DMS 273 (cell line): ENCODE results near the gene SCT.
"Not testable (repeated sequence)": the region's sequence is repeated elsewhere in the genome, so short reads cannot be mapped to it uniquely, and the experiment has no call there.

Source experiments
- DNase-seq: peaks from one replicate; lab custom pipeline; 2025; ENCODE audit not compliant: unreplicated experiment; lab: John Stamatoyannopoulos, UW

The SCT gene

DNA sequence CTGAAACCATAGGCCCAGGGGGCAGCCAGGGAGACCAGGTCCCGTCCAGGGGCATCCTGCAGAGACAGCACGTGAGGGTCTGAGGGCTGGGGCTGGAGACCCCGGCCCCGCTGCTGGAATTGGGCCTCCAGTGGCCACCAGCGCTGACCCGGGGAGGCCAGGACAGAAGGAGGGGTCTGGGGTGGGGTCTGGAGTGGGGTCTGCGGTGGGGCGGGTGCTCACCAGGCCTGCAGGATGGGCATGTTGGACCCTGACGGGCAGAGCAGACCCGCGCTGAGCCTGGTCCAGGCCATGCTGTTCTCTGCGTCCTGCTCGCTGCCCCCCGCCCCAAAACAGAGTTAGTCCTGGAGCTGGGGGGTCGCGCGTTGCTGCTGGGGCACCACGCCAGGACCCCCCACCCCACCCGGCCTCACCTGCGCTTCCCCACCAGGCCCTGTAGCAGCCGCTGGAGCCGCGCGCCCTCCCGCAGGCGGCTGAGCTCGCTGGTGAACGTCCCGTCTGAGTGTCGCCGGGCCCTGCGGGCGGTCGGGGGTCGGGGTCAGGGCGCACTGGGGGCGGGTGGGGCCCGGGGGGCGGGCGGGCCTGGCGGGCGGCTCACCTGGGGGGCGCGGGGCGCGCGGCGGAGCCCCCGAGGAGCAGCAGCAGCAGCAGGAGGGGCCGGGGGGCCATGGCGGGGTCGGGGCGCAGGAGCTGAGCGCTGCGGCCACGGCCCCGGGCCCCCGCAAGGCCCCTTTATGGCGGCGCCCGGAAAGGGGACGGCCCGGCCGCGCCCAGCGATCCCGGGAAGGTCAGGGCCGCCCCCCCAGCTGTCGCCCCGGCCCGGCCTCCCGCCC is at the start of gene SCT:
Gene SCT, minus strand, starts transcription at position 707 of the 833 bp plus-strand sequence. Its CDS starts 38 bp downstream, at position 669.
- DNase-seq, result no peak

DNA sequence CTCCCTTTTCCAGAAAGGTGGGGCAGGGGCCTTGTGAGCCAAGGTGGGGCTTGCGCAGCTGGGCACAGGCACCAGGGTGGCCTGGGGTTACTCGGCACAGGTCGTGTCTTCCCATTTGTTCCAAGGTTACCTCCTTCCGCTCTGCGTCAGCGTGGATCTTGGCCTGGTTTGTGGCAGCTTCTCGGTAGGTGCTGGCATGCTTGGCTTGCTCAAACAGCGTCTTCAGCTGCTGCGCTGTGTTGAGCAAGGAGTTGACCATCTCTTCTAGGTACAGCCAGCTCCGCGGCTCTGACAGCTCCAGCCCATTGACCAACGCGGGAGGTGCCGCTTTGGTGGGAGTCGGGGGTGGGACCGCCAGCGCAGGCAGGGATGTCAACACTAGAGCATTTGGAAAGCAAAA is 47.4 kb upstream of the SCT start:
- no peak for DNase-seq

GRCh38 chr11:673866-674265 is 46.9 kb upstream of the SCT start:
- no peak for DNase-seq

GRCh38 chr11:665704-666281 is 38.8 kb upstream of the SCT start:
- DNase-seq, result no peak

DNA sequence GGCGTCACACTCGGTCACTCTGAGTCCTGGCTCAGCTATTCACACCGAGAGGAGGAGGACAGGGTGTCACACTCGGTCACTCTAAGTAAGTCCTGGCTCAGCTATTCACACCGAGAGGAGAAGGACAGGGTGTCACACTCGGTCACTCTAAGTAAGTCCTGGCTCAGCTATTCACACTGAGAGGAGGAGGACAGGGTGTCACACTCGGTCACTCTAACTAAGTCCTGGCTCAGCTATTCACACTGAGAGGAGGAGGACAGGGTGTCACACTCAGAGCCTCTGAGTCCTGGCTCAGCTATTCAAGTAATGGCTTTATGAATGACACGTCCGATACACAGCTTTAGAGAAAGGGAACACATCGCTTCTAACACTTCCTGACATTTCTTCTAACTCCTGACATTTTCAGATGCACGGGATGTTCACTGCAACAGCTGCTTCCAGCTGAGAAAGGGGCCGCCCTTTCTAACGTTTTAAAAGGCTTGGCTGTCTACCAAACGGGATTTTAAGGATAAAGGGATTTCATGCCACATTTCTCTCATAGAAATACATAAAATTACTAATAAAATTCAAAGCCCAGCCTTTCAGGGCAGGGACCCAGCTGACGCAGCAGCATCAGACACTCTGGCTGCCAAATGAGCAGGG is 38.2 kb upstream of the SCT start:
- DNase-seq, result no peak

DNA sequence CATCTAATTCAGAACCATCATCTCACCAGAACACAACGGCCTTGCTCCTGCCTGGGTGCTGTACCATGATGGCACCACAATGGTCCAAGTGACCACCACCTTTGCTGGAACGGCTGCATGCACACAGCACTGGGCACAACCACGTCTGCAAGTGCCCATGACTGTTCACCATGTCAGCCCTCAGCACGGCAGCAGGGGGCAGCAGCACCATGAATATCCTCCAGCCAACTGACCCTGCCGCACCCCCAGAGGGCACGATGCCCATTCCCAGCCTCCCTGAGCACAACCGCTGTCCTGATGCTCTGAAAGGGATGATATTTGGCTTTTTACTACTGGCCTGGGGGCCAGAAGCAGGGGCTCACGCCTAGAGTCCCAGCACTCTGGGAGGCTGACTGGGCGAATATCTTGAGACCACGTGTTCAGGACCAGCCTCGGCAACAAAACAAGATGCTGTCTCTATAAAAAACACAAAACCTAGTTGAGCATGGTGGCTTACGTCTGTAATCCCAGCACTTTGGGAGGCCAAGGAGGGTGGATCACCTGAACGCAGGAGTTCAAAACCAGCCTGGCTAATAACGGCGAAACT is 35.8 kb upstream of the SCT start:
- DNase-seq, result peak; percentile 65

DNA sequence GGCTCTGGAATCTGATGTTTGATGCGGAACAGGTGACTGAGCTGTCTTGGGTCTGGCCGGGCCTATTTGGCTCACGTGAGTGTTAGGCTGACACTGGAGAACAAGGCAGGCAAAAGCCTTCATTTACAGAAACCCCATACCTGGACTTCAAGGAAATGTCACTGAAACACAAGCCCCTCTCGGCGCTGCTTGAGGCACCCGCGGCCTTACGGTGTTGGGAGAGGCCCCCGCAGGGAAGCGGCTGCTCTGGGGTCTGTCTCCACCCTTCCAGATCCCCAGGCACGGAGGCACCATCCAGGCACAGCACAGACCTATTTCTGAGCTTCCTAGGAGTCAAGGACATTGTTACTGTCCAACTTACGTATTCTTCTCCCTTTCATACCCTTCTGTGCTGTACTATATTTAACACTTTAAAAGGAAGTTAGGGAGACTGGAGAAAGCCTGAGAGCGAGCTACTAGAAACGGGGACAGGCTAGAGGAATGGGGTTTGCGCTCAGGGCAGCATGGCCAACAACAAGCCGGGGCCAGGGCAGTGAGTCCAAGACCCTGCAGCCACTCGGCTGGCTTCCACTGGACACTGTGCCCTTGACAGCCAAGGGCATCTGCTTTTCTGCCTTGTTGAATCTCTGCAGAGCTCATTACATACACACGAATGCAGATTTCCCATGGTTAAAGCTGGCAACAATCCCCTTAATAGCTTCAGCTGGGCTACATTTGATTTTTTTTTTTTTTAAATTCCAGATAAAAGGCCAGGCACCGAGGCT is 33.9 kb upstream of the SCT start:
- DNase-seq, result no peak

DNA sequence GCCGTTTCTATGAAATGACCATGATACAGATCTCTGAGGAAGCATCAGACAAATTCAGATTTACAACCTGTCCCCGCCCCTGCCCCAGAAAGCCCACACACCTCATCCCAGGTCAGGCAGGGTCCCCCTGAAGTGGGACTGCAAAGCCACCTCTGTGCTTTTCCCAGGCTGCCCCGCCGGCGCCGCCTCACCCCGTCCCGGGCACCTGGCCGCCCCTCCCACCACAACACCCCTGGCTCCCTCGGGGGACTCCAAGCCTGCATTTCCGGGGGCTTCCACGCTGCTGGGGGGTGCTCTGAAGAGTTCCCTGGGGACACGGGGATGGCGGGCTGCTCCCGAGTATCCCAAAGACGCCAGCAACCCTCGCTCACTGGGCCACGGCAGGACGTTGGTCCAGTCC is 33.3 kb upstream of the SCT start:
- no peak for DNase-seq

DNA sequence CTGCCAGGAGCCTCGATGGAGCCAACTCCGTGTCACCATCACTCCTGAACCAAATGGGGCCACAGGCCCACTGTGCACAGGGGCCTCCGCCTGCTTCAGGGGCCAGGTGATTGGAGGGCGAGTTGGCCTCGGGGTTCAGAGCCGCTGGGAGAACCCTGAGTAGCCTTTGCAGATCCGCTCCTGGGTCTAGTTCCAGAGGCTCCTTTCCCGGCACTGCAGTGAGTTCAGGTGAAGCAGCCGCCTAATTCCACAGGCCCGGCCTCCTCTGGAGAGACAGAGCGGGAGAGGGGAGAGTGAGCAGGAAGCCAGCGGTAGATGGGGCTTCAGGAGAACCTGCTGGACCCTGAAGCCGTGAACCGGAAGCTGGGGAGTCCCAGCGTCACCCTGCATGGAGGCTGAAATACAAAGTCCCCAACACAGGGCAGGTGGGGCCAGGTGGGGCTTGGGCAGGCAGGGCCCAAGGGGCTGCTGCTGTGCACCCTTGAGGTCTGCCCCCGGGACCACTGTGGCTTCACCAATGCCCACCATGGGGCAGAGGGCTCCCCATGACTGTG is 32.6 kb upstream of the SCT start:
- no peak for DNase-seq

DNA sequence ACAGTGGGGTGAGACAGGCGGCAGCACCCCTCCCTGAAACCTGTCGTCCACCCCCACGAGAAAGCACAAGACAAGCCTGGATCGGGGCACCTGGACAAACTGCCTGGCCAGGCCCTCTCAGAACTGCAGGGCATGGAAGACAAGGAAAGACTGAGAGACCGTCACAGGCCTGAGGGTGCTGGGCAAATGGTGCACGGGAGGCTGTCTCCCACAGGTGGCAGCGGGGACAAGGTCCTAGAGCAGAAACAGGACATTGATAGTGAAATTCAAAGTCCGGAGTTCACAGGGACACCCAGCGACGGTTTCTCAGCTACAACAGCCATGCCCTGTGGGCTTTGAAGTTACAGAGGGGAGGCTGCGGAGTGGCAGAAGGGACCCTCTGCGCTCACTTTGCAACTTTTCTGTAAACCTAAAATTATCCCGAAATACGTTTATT is 30.7 kb upstream of the SCT start:
- no peak for DNase-seq

GRCh38 chr11:656866-657265 is 29.9 kb upstream of the SCT start:
- no peak for DNase-seq

- DNase-seq, result no peak
These were observed 29.4 kb upstream of the SCT start for GRCh38 chr11:656426-656825.

GRCh38 chr11:655036-655726 is 28.2 kb upstream of the SCT start:
- no peak for DNase-seq

DNA sequence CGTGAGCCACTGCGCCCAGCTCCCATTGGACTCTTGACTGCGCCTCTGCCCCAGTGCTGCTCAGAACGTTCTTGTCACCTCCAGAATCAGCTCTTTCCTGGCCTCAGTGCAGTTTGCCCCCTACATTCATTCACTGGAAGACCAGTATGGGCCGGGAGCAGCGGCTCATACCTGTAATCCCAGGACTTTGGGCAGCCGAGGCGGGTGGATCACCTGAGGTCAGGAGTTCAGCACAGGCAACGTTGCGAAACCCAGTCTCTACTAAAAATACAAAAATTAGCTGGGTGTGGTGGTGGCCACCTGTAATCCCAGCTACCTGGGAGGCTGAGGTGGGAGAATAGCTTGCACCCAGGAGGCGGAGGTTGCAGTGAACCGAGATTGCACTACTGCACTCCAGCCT is 27.5 kb upstream of the SCT start:
- DNase-seq, result not testable (repeated sequence)

DNA sequence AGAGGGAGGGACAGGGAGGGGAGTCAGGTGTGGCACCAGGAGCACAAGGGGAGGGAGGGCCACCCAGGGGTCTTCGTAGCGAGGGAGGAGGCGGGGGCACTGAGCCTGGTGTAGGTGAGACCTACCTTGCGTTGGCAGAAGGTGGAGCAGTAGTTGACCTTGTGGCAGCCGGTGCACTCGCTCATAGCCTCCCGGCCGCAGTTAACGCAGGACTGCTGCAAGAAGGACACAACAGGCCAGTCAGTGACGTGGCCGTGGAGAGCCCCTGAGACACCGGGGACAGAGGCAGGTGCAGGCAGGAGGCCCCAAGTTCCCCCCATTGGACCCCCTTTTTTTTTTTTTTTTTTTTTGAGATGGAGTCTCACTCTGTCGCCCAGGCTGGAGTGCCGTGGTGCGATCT is 26.9 kb upstream of the SCT start:
- DNase-seq, result no peak

- not testable (repeated sequence) for DNase-seq
These were observed 26.2 kb upstream of the SCT start for GRCh38 chr11:653136-653535.

DNA sequence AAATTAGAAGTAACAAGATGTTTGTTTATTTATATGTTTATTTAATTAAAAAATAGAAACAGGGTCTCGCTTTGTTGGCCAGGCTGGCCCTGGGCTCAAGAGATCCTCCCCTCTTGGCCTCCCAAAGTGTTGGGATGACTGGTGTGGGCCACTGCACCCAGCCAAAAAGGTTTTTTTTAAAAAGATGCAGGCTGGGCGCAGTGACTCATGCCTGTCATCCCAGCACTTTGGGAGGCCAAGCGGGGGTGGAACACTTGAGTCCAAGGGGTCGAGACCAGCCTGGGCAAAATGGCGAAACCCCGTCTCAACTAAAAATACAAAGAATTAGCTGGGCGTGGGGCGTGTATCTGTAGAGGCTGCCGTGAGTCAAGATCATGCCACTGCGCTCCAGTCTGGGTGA is 23.5 kb upstream of the SCT start:
- DNase-seq, result no peak

GRCh38 chr11:647672-648158 is 20.7 kb upstream of the SCT start:
- DNase-seq, result not testable (repeated sequence)

DNA sequence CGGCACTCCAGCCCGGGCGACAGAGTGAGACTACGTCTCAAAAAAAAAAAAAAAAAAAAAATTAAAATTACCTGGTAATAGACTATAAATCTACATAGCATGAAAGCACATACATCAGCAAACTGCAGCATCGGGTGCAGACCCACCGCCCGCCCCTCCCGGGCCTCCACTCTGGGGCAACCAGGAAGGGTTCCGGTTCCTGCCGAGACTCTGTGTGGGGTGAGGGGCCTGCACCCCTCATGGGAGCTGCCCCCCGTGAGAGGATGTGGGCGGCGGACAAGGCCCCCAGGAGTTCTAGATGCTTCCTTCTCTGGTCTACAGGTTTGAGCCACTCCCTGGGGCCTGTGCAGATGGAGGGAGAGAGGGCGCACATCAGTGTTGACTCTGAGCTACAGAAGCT is 19.2 kb upstream of the SCT start:
- no peak for DNase-seq

DNA sequence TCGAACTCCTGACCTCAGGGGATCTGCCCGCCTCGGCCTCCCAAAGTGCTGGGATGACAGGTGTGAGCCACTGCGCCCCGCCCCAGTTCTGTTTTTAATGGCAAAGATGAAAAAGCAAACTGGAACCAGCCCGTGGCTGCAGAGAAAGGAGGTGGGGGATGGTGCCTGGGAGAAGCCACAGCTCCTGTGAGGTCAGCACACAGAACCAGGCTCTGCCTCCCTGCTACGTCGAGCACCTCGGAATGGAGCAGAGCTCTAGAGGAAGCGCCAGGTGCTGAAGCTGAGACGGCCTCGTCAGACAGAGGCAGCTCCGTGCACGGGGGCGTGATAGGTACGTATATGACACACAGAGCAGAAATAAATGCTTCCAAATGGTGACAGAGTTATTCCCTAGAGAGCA is 18.6 kb upstream of the SCT start:
- no peak for DNase-seq
